Measurements from ENCODE around the gene TNS4.

GRCh38 chr17:40462343-40463121 lies 38.9 kb downstream of the TNS4 start:
- TF ChIP-seq RAD21 (IDR thresholded peaks at IDR 0.05; ENCODE audit: low read depth) (no peak), CTCF (IDR thresholded peaks at IDR 0.05 in 2 of 3, conservative IDR thresholded peaks at IDR 0.05 in 1 of 3; ENCODE audit: borderline replicate concordance in 1 of 3, insufficient read depth in 1 of 3, low read depth in 2 of 3, low read length in 2 of 3) (no peak), CEBPB (IDR thresholded peaks at IDR 0.05; ENCODE audit: low read depth) (no peak), POLR2A (IDR thresholded peaks at IDR 0.05; ENCODE audit: borderline replicate concordance, extremely low read depth, insufficient read depth, insufficient read length) (no peak), YY1 (IDR thresholded peaks at IDR 0.05; ENCODE audit: extremely low read depth, insufficient replicate concordance, low read depth, low read length) (no peak), TCF7L2 (IDR thresholded peaks at IDR 0.05; ENCODE audit: borderline replicate concordance, extremely low read depth, insufficient read depth, insufficient read length) (no peak)
